HG03039 (cell line): ENCODE data around the gene C1QTNF4.
"Not testable (repeated sequence)": the region's sequence is repeated elsewhere in the genome, so short reads cannot be mapped to it uniquely, and the experiment has no call there.

Experiments used
- ATAC-seq: cut with Tn5 transposase; IDR thresholded peaks from one replicate; pipeline ENCODE4 v1.9.1; 2021; ENCODE audit warnings: mild to moderate bottlenecking, moderate library complexity; ENCODE audit not compliant: unreplicated experiment

Gene C1QTNF4

DNA sequence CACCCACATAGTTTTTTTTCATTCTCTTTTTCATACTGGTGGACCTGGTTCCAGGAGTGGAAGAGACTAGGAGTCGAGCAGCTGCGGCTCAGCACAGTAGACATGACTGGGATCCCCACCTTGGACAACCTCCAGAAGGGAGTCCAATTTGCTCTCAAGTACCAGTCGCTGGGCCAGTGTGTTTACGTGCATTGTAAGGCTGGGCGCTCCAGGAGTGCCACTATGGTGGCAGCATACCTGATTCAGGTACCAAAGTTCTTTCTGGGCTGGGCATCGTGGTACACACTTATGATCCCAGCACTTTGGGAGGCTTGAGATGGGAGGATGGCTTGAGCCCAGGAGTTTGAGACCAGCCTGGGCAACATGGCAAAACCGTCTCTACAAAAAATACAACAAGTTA lies 24.6 kb downstream of the C1QTNF4 start:
- no peak for ATAC-seq

DNA sequence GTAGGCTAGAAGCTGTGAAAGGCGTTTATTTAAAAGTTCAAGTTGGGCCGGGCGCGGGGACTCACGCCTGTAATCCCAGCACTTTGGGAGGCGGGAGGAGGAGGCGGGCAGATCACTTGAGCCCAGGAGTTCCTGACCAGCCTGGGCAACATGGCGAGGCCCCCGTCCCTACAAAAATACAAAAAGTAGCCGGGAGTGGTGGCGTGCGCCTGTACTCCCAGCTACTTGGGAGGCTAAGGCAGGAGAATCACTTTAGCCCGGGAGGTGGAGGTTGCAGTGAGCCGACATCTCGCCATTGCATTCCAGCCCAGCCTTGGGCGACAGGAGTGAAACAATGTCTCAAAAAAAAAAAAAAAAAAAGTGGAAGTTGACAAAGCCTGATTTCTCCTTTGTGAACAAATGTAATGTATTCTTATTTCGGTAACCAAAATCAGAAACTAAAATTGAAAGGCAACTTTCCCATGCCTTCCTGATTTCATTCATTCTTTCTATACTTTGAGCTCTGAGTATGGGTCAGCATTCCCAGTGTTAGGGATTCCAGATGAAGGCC lies 28.0 kb downstream of the C1QTNF4 start:
- ATAC-seq, result no peak

DNA sequence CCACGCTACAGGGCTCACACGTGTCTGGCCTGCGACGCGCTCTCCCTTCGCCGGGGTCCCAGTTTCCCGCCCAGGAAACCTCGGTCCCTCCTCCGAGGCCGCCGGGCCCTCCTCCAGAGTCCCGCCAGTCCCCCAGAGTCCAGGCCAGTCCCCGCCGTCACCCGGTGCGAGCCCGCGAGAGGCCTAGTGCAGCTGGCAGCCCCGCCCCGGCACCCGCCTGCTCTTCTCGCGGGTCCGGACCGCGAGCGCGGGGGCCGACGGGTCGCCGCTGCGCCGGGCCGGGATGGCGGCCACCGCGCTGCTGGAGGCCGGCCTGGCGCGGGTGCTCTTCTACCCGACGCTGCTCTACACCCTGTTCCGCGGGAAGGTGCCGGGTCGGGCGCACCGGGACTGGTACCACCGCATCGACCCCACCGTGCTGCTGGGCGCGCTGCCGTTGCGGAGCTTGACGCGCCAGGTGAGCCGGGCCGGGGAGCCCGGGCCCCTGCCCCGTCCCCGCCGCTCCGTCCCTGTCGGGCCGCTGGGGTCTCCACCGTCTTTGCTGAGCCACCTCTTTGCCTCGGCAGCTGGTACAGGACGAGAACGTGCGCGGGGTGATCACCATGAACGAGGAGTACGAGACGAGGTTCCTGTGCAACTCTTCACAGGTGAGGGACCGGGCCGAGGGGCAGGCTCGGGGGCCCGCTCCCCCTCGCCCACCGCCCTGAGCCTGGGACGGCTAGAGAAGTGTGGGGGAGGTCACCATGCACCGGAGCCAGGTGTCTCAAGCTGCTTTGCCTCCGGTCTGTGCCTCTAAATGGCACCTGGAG lies 28.7 kb downstream of the C1QTNF4 start, which contains the start of gene PTPMT1:
PTPMT1 (plus strand) TSS at position 260 of the 809 bp plus-strand sequence; CDS start at position 284, 24 bp downstream.
- peak; percentile 86 for ATAC-seq

DNA sequence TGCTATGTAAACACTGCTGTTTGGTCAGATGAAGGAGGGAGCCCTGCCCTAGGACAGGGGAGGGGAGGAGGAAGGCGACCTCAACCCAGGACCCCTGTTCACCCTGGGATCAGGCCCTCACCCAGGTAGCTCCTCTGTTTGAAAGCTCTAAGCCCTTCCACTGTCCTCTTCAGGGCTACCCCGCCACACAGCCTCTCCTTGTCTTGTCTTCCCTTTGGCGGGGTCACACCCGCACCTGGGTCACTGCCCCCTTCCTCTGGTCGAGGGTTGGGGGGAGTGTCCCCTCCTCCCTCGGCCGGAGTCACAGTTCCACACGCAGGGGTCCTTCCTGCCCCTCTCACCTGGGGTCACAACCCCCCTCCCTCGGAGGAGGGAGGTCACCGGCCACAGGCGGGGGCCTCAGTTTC lies 29.3 kb downstream of the C1QTNF4 start:
- no peak for ATAC-seq

DNA sequence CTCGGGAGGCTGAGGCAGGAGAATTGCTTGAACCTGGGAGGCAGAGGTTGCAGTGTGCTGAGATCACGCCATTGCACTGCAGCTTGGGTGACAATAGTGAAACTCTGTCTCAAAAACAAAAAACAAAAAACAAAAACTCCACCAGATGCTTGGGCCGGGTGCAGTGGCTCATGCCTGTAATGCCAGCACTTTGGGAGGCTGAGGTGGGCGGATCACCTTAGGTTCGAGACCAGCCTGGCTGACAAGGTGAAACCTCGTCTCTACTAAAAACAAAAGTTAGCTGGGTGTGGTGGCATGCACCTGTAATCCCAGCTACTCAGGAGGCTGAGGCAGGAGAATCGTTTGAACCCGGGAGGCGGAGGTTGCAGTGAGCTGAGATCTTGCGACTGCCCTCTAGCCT lies 29.8 kb downstream of the C1QTNF4 start:
- ATAC-seq, result not testable (repeated sequence)

DNA sequence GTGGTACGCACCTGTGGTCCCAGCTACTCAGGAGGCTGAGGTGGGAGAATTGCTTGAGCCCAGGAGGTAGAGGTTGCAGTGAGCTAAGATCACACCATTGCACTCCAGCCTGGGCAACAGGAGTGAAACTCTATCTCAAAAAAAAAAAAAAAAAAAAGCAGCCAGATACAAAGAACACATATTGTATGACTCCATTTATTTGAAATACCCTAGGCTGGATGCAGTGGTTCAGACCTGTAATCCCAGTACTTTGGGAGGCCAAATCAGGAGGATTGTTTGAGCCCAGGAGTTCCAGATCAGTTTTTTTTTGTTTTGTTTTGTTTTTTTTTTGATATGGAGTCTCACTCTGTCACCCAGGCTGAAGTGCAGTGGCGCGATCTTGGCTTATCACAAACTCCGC lies 31.8 kb downstream of the C1QTNF4 start:
- ATAC-seq, result not testable (repeated sequence)

DNA sequence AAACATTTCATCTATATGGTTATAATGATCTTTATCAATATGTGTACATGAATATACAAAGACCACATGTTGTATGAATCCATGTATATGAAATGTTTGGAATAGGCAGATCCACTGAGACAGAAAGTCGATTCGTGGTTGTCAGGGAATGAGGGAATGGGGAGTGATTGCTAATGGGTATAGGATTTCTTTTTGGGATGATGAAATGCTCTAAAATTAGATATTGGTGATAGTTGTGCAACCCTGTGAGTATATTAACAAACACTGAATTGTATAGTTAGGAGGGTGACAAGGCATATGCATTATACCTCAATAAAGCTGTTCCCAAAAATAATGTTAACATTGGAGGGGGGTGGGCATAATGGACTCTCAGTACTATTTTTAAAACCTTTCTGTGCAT lies 33.8 kb downstream of the C1QTNF4 start:
- no peak for ATAC-seq

DNA sequence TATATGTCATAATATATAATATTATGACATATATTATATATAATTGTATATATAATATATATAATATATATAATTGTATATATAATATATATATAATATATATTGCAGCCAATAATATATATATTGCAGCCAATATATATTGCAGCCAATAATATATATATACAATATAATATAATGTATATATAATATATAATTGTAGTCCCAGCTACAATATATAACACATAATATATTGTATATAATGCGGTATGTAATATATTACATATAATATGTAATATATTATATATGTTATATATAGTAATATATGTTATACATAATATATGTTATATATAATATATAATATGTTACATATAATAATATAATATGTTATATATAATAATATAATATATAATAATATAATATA lies 35.5 kb downstream of the C1QTNF4 start:
- ATAC-seq, result no peak

DNA sequence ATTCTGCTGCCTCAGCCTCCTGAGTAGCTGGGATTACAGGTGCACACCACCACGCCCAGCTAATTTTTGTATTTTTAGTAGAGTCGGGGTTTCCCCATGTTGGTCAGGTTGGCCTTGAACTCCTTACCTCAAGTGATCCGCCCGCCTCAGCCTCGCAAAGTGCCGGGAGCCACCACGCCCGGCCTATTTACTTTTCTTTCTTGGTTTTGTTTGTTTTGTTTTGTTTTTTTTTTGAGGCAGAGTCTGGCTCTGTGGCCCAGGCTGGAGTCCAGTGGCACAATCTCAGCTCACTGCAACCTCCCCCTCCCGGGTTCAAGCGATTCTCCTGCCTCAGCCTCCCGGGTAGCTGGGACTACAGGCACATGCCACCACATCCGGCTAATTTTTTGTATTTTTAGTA lies 37.2 kb downstream of the C1QTNF4 start:
- not testable (repeated sequence) for ATAC-seq

DNA sequence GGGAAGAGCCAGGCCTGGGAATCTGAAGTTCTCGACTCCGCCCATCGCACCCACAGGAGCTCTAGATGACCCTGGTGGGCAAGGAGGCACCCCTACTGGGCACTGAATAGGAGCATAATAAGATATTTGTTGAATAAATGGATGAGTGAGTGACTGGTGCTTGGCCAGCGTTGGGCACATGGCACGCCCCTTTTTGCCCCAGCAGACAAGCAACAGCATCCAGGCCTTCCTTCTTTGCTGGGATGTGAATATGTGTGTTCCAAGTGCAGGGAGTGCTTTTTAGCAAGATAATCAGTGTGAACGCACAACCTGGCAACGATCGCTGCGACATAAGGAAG lies 40.8 kb downstream of the C1QTNF4 start:
- peak; percentile 23 for ATAC-seq

DNA sequence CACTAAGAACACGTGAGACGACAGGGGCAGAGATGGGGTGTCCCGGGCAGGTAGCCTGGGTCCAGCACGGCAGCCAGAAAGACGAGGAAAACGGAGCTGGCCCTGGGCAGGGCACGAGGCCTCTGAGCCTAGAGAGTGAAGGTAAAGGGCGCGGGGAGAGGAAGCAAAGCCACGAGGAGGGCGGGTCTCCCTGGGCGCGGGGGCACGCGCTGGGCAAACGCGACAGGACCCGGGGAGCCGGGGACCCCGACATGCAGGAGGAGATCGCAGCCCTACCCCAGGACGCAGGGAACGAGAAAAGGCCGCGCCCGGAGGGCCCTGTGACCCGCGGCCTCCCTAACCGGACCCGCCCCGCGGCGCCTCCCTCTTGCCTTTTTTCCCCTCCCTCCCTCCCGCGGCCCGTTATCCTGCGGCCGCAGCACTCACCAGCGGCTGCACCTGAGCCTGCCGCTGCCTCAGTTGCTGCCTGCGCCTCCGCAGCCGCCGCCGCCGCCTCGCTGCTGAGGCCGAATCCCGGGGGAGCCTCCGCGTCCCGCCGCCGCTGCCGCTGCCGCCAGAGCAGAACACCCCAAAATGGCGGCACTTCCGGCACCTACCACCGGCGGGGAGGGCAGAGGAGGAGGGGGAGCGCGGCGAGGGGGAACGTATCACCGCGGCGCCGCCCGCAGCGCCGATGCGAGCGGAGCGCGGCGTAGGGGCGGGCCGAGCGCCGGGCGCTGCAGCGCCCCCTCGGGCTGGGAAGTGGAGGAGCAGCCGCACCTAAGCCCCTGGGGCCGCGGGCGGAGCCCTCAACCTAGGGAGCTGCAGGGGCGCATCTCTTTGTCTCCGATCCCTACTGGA lies 41.4 kb downstream of the C1QTNF4 start, which contains the start of gene CELF1:
CELF1 (minus strand) TSS at position 567 of the 840 bp plus-strand sequence. CDS start 53,609 bp downstream, outside the sequence.
- peak; percentile 88 for ATAC-seq

DNA sequence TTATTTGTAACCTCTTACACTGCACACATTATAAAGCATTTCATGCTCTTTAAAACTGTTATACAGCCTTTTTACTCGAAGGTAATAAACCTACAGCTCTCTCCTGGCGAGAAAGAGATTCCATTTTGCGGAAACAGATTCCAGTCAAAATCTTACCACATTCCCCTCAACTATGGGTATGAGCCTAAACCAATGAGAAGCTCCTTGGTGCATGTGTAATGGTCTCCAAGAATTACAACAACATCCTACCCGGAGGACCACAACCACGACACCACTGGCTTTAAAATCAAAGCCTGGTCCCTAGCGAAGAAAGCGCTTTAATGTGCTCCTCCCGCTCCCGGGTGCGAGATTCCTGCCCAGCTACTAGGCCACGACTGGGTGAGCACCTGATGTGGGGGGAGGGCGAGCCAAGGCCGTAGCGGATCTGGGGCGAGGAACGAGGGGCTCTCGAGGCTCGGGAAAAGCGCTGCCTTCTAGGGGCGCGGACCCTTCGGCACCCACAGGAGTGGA lies 42.1 kb downstream of the C1QTNF4 start:
- ATAC-seq, result peak; percentile 7

DNA sequence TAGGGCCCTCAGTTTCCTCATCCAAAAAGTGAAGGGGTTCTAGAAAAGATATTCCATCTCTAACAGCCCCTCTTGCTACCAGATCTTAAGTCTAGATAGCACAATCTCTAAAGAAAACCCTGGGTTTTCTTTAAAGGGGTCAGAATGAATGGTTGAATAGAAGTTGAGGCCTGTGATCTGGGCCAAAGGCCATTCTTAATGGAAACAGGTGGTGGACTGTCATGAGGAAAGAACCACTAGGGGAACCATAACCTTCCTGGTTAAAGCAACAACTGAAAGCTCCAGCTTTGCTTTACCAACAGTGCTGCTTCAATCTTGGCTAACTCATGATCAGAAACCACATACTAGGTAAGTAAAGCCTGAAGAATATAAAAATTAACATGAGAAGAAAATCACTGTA lies 43.1 kb downstream of the C1QTNF4 start:
- ATAC-seq, result no peak

DNA sequence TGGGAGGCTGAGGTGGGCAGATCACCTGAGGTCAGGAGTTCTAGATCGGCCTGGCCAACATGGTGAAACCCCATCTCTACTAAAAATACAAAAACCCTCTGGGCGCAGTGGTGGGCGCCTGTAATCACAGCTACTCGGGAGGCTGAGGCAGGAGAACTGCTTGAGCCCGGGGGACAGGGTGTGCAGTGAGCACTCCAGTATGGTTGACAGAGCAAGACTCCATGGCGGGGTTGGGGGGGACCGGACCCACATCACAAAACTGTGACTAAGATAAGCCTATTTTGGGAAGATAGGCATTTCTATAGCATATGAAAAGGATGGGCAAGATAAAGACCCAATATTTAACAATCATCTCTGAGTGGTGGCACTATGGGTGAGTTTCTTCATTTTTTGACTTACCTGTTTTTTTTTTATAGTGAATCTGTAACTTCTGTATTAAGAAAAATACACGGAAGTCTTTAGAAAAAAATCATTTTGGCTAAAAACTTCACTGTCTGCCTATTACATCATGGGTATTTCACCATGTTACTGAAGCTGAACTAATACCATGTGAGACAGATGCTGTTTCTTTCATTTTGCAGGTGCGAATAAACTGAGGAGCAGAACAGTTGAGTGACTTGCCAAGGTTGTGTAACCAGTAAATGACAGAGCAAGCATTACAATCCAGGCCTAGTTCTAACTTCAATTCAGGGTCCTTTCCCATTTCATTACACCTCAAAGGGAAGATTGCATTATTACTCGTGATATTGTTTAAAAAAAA lies 43.7 kb downstream of the C1QTNF4 start:
- ATAC-seq, result no peak

DNA sequence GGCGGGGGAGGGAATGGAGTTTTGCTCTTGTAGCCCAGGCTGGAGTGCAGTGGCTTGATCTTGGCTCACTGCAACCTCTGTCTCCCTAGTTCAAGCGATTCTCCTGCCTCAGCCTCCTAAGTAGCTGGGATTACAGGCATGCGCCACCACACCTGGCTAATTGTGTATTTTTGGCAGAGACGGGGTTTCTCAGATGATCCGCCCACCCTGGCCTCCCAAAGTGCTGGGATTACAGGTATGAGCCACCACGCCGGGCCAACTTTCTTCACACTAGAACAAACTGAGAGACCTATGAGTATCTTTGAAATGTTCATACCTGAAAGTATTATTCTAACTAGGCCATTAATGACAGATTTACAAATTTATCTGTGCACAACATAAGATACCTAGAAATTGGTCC lies 47.9 kb downstream of the C1QTNF4 start:
- not testable (repeated sequence) for ATAC-seq

DNA sequence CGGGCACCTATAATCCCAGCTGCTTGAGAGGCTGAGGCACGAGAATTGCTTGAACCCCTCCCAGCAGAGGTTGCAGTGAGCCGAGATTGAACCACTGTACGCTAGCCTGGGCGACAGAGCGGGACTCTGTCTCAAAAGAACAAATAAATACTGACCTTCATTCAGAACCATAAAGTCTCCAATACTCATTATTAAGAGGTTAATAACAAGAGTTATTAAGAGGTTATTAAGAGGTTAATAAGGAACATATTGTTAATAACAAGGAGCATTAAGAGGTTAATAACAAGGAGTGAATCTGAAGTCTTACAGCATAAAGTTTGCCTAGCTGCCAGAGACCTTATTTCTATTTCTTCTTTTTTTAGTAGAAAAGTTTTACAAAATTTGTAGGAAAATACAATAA lies 48.9 kb downstream of the C1QTNF4 start:
- ATAC-seq, result no peak

DNA sequence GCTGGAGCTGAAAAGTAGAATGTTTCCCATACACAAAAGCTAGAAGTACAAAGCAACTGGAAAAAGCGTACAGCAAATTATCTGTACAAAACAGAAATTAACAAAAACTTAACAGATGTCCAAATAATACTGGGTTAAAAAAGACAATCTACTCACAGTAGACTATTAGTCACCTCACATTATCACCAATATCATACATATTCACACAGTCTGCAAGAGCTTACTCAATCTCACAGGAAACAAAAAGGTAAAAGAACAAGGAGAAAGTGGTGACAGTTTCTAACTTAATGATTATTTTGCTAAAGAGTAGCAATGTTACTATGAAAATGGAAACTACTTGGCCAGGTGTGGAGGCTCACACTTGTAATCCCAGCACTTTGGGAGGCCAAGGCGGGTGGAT lies 53.1 kb downstream of the C1QTNF4 start:
- no peak for ATAC-seq

DNA sequence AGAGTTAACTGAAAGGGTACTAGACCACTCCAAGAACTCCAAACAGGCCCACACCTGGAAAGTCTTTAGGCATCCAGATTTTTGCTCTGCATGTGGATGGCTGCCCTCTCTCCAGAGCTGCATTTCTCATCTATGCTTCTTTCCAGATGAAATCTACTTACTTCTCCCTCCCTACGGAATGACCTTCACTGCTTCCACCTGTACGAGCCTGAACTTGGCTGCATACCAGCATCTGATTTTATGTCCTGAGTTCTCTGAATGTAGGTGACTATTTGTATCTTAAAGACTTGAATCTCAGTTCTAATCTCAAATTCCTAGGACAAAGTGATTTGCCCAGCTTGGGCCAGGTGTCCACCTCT lies 54.6 kb downstream of the C1QTNF4 start:
- no peak for ATAC-seq
